Right renal cortex interstitium (tissue), 3 donors: Measurements from ENCODE around the gene SLC17A2. TPM values are rescaled to one million over a fixed set of nuclear protein-coding genes. Genes with fewer than 3 reads are reported as not detected.

Experiments used
- DNase-seq, 3 donors: peaks; one replicate each; pipeline ENCODE4 v3.0.0-alpha.2; 2013; ENCODE audit warnings: low read depth in 3 of 3, low spot score in 2 of 3
- polyA plus RNA-seq, 3 donors: library from polyadenylated mRNA; unstranded; fragments of 120-200 nt; gene quantifications; one replicate each; pipeline ENCODE4 v1.2.1, GENCODE V29; 2013; ENCODE audit not compliant: insufficient read length in 3 of 3

SLC17A2 gene
- polyA plus RNA-seq, 3 donors = 0.35 to 0.74 (median 0.58) TPM

DNA sequence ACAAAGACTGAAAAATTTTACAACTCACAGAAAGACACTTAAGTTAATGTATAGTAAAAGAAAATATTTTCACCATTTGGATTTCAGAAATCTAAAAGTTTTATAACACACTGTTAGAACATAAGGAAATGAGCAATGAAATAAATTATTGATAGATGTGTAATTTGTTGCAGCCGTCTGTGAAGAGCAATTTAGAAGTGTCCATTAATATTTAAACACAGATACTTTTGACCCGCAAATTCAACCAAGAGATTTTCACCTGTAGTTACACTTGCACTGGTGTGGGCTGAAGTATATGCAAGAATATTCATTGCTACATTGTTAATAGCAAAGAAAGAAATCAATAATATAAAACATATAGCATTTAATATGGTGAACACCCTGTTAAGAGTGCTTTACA, 41.9 kb downstream of the SLC17A2 start:
- DNase-seq = no peak

GRCh38 chr6:25886066-25886465, 44.4 kb downstream of the SLC17A2 start:
- no peak for DNase-seq

DNA sequence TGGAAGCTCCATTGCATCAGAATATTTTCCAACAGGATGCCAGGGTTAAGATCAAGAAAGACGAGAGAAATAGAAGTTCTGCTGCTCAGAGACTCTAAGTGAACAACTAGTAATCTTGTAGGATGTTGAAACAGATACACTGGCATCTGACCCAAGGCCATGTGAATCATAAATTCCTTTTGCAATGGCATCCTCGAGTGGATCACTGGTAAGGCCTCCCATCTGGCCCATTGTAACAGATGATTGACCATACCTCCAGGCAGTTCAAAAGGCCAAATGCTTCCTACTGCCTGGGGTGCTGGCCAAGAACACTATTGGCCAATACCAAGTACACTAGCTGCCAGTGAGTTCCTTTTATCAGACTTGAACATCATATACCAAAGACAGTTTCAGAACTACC, 46.5 kb downstream of the SLC17A2 start:
- DNase-seq = no peak

DNA sequence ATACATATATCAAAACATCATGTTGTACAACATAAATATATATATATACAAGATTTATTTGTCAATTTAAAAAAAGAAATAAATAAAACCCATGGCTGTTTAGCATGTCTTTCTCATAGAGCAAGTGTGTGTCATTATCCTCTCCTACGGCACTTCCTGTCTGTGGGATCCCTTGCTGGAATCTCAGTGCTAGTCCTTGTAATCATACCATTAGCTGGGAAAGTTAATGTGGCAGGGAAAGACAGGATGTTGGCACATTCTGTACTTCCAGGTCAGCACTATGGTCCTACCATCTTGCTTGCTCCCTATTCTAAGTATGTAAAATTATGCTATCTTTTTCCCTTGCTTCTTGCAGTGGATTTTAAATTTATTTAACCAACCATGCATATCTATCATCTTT, 47.0 kb downstream of the SLC17A2 start:
- DNase-seq = no peak

- DNase-seq = no peak
These were observed 48.4 kb downstream of the SLC17A2 start for GRCh38 chr6:25882051-25882496.

DNA sequence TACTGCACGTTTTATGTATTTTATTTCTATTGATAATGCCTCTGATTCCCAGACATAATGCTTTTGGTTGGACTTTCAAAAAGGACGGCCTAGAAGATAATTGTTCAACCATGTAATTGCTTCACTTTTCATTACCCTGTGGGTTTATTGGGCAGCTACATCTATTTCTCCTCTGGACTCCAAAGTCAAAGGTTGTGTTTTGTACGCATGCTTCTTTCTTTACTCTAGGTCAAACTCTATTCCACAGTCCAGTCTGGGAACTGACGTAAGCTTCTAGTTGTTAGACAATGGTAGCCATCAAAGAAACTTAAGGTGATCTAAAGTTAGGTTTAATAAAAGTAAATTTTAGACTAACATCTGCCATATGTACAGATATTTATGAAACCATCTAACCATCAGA, 49.9 kb downstream of the SLC17A2 start:
- no peak for DNase-seq

GRCh38 chr6:25878721-25879322, 51.7 kb downstream of the SLC17A2 start:
- no peak for DNase-seq

- no peak for DNase-seq
These were observed 54.4 kb downstream of the SLC17A2 start for GRCh38 chr6:25875926-25876602.

- no peak for DNase-seq
These were observed 55.0 kb downstream of the SLC17A2 start for GRCh38 chr6:25875563-25875905.

DNA sequence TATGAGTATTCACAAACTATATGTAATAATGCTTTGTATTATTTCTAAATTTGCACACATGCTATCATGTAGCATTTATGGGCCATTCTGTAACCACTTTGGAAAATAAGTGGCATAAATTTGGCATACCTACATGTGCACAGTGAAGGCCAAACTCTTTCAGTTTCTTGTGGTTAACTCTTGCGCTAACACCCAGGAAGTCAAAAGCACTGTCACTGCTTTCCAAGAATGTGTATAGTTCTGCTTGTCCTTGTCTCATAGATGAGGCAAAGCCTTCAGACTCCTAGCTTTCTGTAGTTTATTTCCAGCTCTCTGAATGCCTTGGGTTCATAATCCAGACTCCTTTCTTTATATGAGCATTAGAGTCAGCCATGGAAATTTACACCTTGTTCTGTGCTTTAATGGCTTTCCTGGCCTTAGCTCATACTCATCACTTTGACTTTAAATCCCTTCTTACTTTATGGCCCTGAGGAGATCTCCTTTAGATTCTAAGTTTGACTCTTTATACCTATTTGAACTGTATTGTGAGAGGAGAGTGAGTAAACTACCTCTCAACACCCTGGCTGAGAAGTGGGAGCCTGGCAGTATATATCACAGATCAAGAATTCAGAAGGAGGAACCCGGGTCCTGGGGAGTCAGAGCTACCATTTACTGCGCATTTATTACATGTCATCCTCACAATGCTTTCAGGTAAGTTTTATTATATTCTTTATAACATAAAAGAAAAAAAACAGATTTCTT, 55.5 kb downstream of the SLC17A2 start:
- no peak for DNase-seq

DNA sequence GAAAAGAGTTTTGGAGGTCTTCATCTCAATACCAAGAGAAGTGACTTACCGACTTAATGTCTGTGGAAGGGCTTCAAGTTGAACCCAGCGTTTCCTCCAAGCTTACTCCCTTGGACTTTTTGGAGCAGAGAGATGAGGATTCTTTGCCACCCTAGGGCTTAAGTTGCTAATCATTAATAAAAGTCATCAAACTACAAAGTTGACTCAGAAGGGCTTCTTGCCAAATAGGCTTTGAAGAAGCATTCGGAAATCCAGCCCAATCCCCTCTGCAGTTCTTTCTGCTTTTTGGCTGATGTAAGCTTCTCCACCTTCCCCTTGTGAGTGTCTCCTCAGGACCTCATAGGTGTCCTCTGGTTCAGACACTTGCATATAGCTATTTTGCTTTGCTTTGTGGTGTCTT, 56.4 kb downstream of the SLC17A2 start, which contains the start of gene SLC17A3:
Gene SLC17A3, minus strand, starts transcription at position 126 of the 400 bp plus-strand sequence. CDS start 5,856 bp downstream, outside the sequence.
- no peak for DNase-seq

DNA sequence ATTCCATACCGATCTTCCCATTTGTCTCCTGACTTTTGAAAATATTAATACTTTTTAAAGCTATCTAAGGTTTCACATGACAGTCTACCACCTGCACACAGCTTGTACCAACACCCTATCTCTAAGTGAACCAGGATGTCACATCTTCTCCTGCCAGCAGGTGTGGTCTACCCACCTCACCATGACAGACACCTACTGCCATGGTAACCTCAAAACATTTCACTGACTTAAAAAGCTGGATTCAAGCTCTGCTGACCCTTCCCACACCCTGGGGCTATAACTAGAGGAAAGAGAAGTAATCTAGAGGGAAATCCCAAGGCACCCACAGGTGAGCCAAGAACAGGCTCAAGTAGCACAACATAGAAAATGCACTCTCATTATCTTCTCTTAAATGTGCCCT, 57.7 kb downstream of the SLC17A2 start:
- no peak for DNase-seq

DNA sequence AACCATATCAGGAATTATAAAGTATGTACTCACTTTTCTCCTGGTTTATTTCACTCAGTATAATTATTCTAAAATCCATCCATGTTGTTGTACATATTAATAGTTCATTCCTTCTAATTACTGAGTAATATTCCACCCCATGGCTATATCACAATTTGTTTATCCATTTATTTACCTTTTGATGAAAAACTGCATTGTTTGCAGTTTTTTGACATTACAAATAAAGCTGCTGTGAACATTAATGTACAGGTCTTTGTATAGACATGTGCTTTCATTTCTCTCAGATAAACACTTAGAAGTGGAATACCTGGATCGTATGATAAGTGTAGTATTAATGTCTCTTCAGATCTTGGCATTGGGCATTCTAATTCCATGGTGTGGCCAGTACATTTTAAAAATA, 60.7 kb downstream of the SLC17A2 start:
- no peak for DNase-seq

DNA sequence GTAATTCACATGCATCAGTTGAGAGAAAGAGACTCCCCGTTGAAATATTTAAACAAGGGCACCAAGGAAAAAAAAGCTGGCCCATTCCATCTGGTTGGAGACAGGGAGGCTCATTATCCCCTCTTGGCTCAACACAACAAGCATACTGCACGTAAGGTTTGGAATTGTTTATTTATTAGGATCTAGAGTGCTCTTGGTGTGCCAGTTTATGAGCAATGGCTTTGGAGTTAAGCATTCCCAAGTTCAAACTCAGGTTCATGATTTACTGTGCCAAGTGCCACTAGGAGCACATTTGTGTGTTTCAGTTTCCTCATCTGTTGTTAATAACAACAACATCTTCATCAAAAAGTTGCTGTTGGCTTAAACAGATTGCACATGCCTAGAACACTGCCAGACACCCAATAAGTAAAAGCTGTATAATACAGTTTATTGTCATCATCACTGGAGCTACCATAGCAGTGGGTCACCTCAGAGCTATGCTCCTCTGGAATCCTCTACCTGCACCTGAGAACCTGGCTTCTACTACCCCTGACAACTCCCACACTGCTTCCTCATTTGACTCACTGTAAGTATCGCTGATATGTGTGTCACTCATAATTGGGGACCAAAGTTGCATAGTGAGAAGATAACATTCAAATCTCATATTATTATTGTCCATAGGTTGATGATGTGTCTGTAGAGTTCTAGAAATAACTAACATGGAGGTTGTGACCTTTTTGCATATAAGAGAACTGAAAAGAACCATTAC, 61.9 kb downstream of the SLC17A2 start:
- no peak for DNase-seq

- DNase-seq = no peak
These were observed 64.5 kb downstream of the SLC17A2 start for GRCh38 chr6:25866011-25866410.

GRCh38 chr6:25863360-25863759, 67.1 kb downstream of the SLC17A2 start:
- no peak for DNase-seq

Other genes with a start within 250 kb of the SLC17A2 start
- 1 to 10 TPM; 1.0 to 1.4 (median 1.3) TPM for gene SLC17A4, start 175.9 kb downstream of the SLC17A2 start, polyA plus RNA-seq
- gene SLC17A1, start 98.6 kb downstream of the SLC17A2 start, polyA plus RNA-seq = 10 to 100 TPM; 21.8 to 35.7 (median 33.5) TPM
- gene SLC17A3, start 56.4 kb downstream of the SLC17A2 start, polyA plus RNA-seq = 1 to 10 TPM in 1 of 3 donors, under 1 TPM in 2; 0.50 to 1.5 (median 0.96) TPM
- 10 to 100 TPM in 1 of 3 donors, 1 to 10 TPM in 2; 7.8 to 10.3 (median 10.0) TPM for gene TRIM38, start 32.1 kb upstream of the SLC17A2 start, polyA plus RNA-seq
- gene HFE, start 156.7 kb upstream of the SLC17A2 start, polyA plus RNA-seq = 1 to 10 TPM; 8.3 to 8.8 (median 8.3) TPM